Mesenchymal stem cell (in vitro differentiated cells and primary cell): ENCODE data around the gene FCN3.

Source experiments
- DNase-seq: peaks from one replicate; pipeline ENCODE4 v3.0.0-alpha.2; 2013
- H2AFZ ChIP-seq: one replicate; pipeline ENCODE4 v1.6.1; 2013; ENCODE audit warnings: low read depth, mild to moderate bottlenecking, control low read depth, inconsistent platforms, low read length, moderate library complexity
- H2AK5ac ChIP-seq: 2 replicates; pipeline ENCODE4 v1.6.1; 2013; ENCODE audit warnings: low read length, moderate library complexity, mild to moderate bottlenecking, inconsistent platforms; ENCODE audit not compliant: severe bottlenecking
- H2BK120ac ChIP-seq: one replicate; pipeline ENCODE4 v1.6.1; 2013; ENCODE audit warnings: low read depth, mild to moderate bottlenecking, inconsistent platforms, low read length, moderate library complexity
- H2BK12ac ChIP-seq, 2 experiments: one replicate each; pipeline ENCODE4 v1.6.1; 2013; ENCODE audit warnings: inconsistent platforms in 2 of 2, low read length in 2 of 2, mild to moderate bottlenecking in 2 of 2, moderate library complexity in 2 of 2, control low read depth in 1 of 2
- H2BK15ac ChIP-seq: one replicate; pipeline ENCODE4 v1.6.1; 2013; ENCODE audit warnings: mild to moderate bottlenecking, low read depth, inconsistent platforms; ENCODE audit not compliant: poor library complexity, severe bottlenecking
- H2BK5ac ChIP-seq: 2 replicates; pipeline ENCODE4 v1.6.1; 2013; ENCODE audit warnings: low read depth, mild to moderate bottlenecking, low read length, control low read depth, inconsistent platforms; ENCODE audit not compliant: poor library complexity, severe bottlenecking
- H3K14ac ChIP-seq, 2 experiments: one replicate each; pipeline ENCODE4 v1.6.1; 2013; ENCODE audit warnings: inconsistent platforms in 2 of 2, low read length in 2 of 2, control low read depth in 1 of 2, mild to moderate bottlenecking in 1 of 2, moderate library complexity in 1 of 2
- H3K18ac ChIP-seq, 2 experiments: one replicate each; pipeline ENCODE4 v1.6.1; 2013; ENCODE audit warnings: inconsistent platforms in 2 of 2, low read length in 2 of 2, control low read depth in 1 of 2, low read depth in 1 of 2, mild to moderate bottlenecking in 1 of 2
- H3K23ac ChIP-seq, 2 experiments: one replicate each; pipeline ENCODE4 v1.6.1; 2013; ENCODE audit warnings: inconsistent platforms in 2 of 2, low read length in 2 of 2, mild to moderate bottlenecking in 2 of 2, moderate library complexity in 2 of 2, control low read depth in 1 of 2
- H3K27ac ChIP-seq: 2 replicates; pipeline ENCODE4 v1.5.1; 2013; ENCODE audit warnings: mild to moderate bottlenecking, moderate library complexity, low read length, control low read depth, inconsistent platforms; ENCODE audit not compliant: poor library complexity, severe bottlenecking
- H3K27me3 ChIP-seq, 2 experiments: 2 replicates each; pipeline versions ENCODE4 v1.6.1 to v1.7.0; 2013; ENCODE audit warnings: low read length in 2 of 2, mild to moderate bottlenecking in 2 of 2, moderate library complexity in 2 of 2, control low read depth in 1 of 2, inconsistent platforms in 1 of 2; ENCODE audit not compliant: control insufficient read depth in 1 of 2, insufficient read depth in 1 of 2
- H3K36me3 ChIP-seq, 2 experiments: 2 replicates each; pipeline versions ENCODE4 v1.6.1 to v1.7.0; 2013; ENCODE audit warnings: low read length in 2 of 2, control low read depth in 1 of 2, inconsistent platforms in 1 of 2, low read depth in 1 of 2, mild to moderate bottlenecking in 1 of 2; ENCODE audit not compliant: insufficient read depth in 2 of 2, control insufficient read depth in 1 of 2
- H3K4ac ChIP-seq, 2 experiments: one replicate each; pipeline ENCODE4 v1.6.1; 2013; ENCODE audit warnings: inconsistent platforms in 2 of 2, low read length in 2 of 2, mild to moderate bottlenecking in 2 of 2, moderate library complexity in 2 of 2, control low read depth in 1 of 2, low read depth in 1 of 2
- H3K4me1 ChIP-seq: 2 replicates; pipeline ENCODE4 v1.6.1; 2013; ENCODE audit warnings: low read depth, low read length, control low read depth; ENCODE audit not compliant: control insufficient read depth, insufficient read depth
- H3K4me2 ChIP-seq: 2 replicates; pipeline ENCODE4 v1.6.1; 2013; ENCODE audit warnings: low read length, mild to moderate bottlenecking, inconsistent platforms; ENCODE audit not compliant: poor library complexity, severe bottlenecking
- H3K4me3 ChIP-seq, 2 experiments: 2 replicates each; pipeline versions ENCODE4 v1.5.1 to v1.7.0; 2013; ENCODE audit warnings: low read length in 2 of 2, mild to moderate bottlenecking in 2 of 2, control low read depth in 1 of 2, low read depth in 1 of 2; ENCODE audit not compliant: insufficient read depth in 1 of 2
- H3K79me1 ChIP-seq: replicated peaks from 2 replicates; pipeline ENCODE4 v1.6.1; 2013; ENCODE audit warnings: mild to moderate bottlenecking, control low read depth, low read length, inconsistent platforms; ENCODE audit not compliant: poor library complexity, severe bottlenecking
- H3K9ac ChIP-seq: 2 replicates; pipeline ENCODE4 v1.7.0; 2013; ENCODE audit warnings: mild to moderate bottlenecking, low read length, moderate library complexity
- H3K9me3 ChIP-seq: 2 replicates; pipeline ENCODE4 v1.7.0; 2013; ENCODE audit warnings: mild to moderate bottlenecking, low read length; ENCODE audit not compliant: control insufficient read depth
- H4K8ac ChIP-seq: one replicate; pipeline ENCODE4 v1.6.1; 2013; ENCODE audit warnings: inconsistent platforms, mild to moderate bottlenecking, low read length, moderate library complexity
- H4K91ac ChIP-seq: one replicate; pipeline ENCODE4 v1.6.1; 2013; ENCODE audit warnings: mild to moderate bottlenecking, low read length, inconsistent platforms
- WGBS: methylation state at CpG from one replicate; pipeline ENCODE4 v1.1.7; 2013; ENCODE audit warnings: mixed read lengths; 5-methylcytosine and 5-hydroxymethylcytosine counted together

FCN3 gene

GRCh38 chr1:27395441-27396195 is 21.0 kb upstream of the FCN3 start:
- no peak overlapping the region for H3K27ac ChIP-seq
- H3K18ac ChIP-seq = peak overlapping the region in 1 of 2 experiments; percentile 46
- DNase-seq = peak; percentile 59
- no peaks in the 10 kb centered on the region for H3K9me3 ChIP-seq
- H2AK5ac ChIP-seq = peak overlapping the region; percentile 77
- 2% methylated on average over 6 of the region's 10 CpGs for WGBS
- no peak overlapping the region for H3K4me2 ChIP-seq
- H4K8ac ChIP-seq = peak overlapping the region; percentile 12
- H4K91ac ChIP-seq = no peak overlapping the region
- no peak overlapping the region for H3K4me3 ChIP-seq
- H2AFZ ChIP-seq = no peak overlapping the region
- H2BK12ac ChIP-seq = peak overlapping the region in 1 of 2 experiments; percentile 33
- peaks cover 0 to 11% of the 10 kb centered on the region in 2 experiments for H3K27me3 ChIP-seq
- no peak overlapping the region for H3K14ac ChIP-seq
- H2BK5ac ChIP-seq = no peak overlapping the region
- no peak overlapping the region for H3K23ac ChIP-seq
- no peak overlapping the region for H2BK15ac ChIP-seq
- H3K79me1 ChIP-seq = peaks cover 10% of the 10 kb centered on the region
- peak overlapping the region; percentile 75 for H3K9ac ChIP-seq
- H3K36me3 ChIP-seq = peaks cover 0 to 6% of the 10 kb centered on the region in 2 experiments
- H2BK120ac ChIP-seq = no peak overlapping the region
- H3K4me1 ChIP-seq = peaks cover 33% of the 10 kb centered on the region
- no peak overlapping the region for H3K4ac ChIP-seq

GRCh38 chr1:27394925-27395324 is 20.3 kb upstream of the FCN3 start:
- Histone ChIP-seq H3K79me1 (peaks cover 10% of the 10 kb centered on the region), H4K91ac (no peak overlapping the region), H2AK5ac (no peak overlapping the region), H2BK5ac (no peak overlapping the region), H2AFZ (no peak overlapping the region), H3K36me3 (peaks cover 0 to 6% of the 10 kb centered on the region in 2 experiments), H2BK12ac (no peak overlapping the region), H3K27me3 (peaks cover 0 to 11% of the 10 kb centered on the region in 2 experiments), H3K9ac (peak overlapping the region; percentile 75), H3K27ac (no peak overlapping the region), H3K4ac (no peak overlapping the region), H3K9me3 (no peaks in the 10 kb centered on the region), H3K4me2 (no peak overlapping the region), H3K14ac (no peak overlapping the region), H3K4me1 (peaks cover 28% of the 10 kb centered on the region), H2BK120ac (no peak overlapping the region), H2BK15ac (no peak overlapping the region), H3K4me3 (no peak overlapping the region), H3K18ac (no peak overlapping the region), H3K23ac (no peak overlapping the region), H4K8ac (no peak overlapping the region)
- DNase-seq = peak; percentile 51
- WGBS = 85% methylated on average over 1 of the region's 1 CpG

- Histone ChIP-seq H2BK5ac (no peak overlapping the region), H3K4me1 (peaks cover 21% of the 10 kb centered on the region), H4K8ac (no peak overlapping the region), H2AK5ac (no peak overlapping the region), H2BK12ac (peak overlapping the region in 1 of 2 experiments; percentile 2), H3K4ac (no peak overlapping the region), H3K27ac (no peak overlapping the region), H2BK15ac (no peak overlapping the region), H3K9me3 (no peaks in the 10 kb centered on the region), H3K4me2 (no peak overlapping the region), H3K36me3 (peaks cover 0 to 6% of the 10 kb centered on the region in 2 experiments), H3K4me3 (no peak overlapping the region), H3K9ac (no peak overlapping the region), H4K91ac (peak overlapping the region; percentile 37), H3K23ac (no peak overlapping the region), H2AFZ (no peak overlapping the region), H3K18ac (no peak overlapping the region), H2BK120ac (no peak overlapping the region), H3K27me3 (peaks cover 0 to 8% of the 10 kb centered on the region in 2 experiments), H3K79me1 (peaks cover 6% of the 10 kb centered on the region), H3K14ac (peak overlapping the region in 1 of 2 experiments; percentile 23)
- WGBS = 96% methylated on average over 9 of the region's 9 CpGs
- no peak for DNase-seq
Observed at GRCh38 chr1:27394282-27394658, 19.6 kb upstream of the FCN3 start.

GRCh38 chr1:27393641-27394281 is 19.1 kb upstream of the FCN3 start:
- no peak overlapping the region for H2BK5ac ChIP-seq
- 96% methylated on average over 18 of the region's 18 CpGs for WGBS

More at GRCh38 chr1:27393641-27394281, 19.1 kb upstream of the FCN3 start:
- no peak overlapping the region for H3K18ac ChIP-seq
- peak overlapping the region; percentile 21 for H4K91ac ChIP-seq
- peak overlapping the region; percentile 29 for H3K9ac ChIP-seq
- no peaks in the 10 kb centered on the region for H3K9me3 ChIP-seq
- peak overlapping the region in 1 of 2 experiments; percentile 88 for H3K4me3 ChIP-seq
- peaks cover 18% of the 10 kb centered on the region for H3K4me1 ChIP-seq
- H4K8ac ChIP-seq = no peak overlapping the region
- H2AK5ac ChIP-seq = no peak overlapping the region
- peaks cover 0 to 8% of the 10 kb centered on the region in 2 experiments for H3K27me3 ChIP-seq
- no peak overlapping the region for H3K27ac ChIP-seq
- H3K79me1 ChIP-seq = peaks cover 6% of the 10 kb centered on the region
- no peak overlapping the region for H2BK120ac ChIP-seq
- no peak overlapping the region for H3K4ac ChIP-seq
- no peak overlapping the region for H2AFZ ChIP-seq
- H2BK12ac ChIP-seq = no peak overlapping the region
- no peak overlapping the region for H3K14ac ChIP-seq
- H3K23ac ChIP-seq = no peak overlapping the region
- no peak overlapping the region for H2BK15ac ChIP-seq
- no peak for DNase-seq
- peaks cover 0 to 6% of the 10 kb centered on the region in 2 experiments for H3K36me3 ChIP-seq
- no peak overlapping the region for H3K4me2 ChIP-seq
